Upper lobe of left lung (tissue), 6 donors: ENCODE measurements around the gene LMNTD2. TPM values are rescaled to one million over a fixed set of nuclear protein-coding genes. Genes with fewer than 3 reads are reported as not detected.

Source experiments
- ATAC-seq, 2 donors: fragments of 200-7000 bp; cut with Tn5 transposase; one replicate each; pipeline ENCODE4 v1.9.1; 2022; ENCODE audit warnings: mild to moderate bottlenecking in 2 of 2, moderate library complexity in 2 of 2; ENCODE audit not compliant: low FRiP score in 2 of 2
- DNase-seq, 2 donors: peaks; one replicate each; pipeline ENCODE4 v3.0.0-alpha.2; 2019 to 2020
- H3K27ac ChIP-seq, 4 donors: fragments of 200-600 bp; sonication (generic); one replicate each; pipeline ENCODE4 v1.5.1; 2016 to 2019
- H3K27me3 ChIP-seq, 4 donors: fragments of 200-600 bp; sonication (generic); one replicate each; pipeline ENCODE4 v1.5.1; 2017 to 2019
- H3K36me3 ChIP-seq, 4 donors: fragments of 200-600 bp; sonication (generic); one replicate each; pipeline ENCODE4 v1.5.1; 2016 to 2019
- H3K4me1 ChIP-seq, 4 donors: fragments of 200-600 bp; sonication (generic); one replicate each; pipeline ENCODE4 v1.5.1; 2018 to 2019
- H3K4me3 ChIP-seq, 4 donors: fragments of 200-600 bp; sonication (generic); one replicate each; pipeline ENCODE4 v1.5.1; 2017 to 2019; ENCODE audit warnings: mild to moderate bottlenecking in 2 of 4, moderate library complexity in 1 of 4
- H3K9me3 ChIP-seq, 4 donors: fragments of 200-600 bp; sonication (generic); one replicate each; pipeline ENCODE4 v1.5.1; 2018 to 2019
- EP300 ChIP-seq, 4 donors: sonication (generic); formaldehyde crosslinking; IDR thresholded peaks; one replicate each; pipeline ENCODE4 v1.5.1; 2017; ENCODE audit warnings: antibody characterized with exemption in 4 of 4, control low read depth in 2 of 4
- POLR2A ChIP-seq, 4 donors: fragments of 450-650 bp; IDR thresholded peaks; one replicate each; pipeline ENCODE4 v1.5.1; 2016 to 2017; ENCODE audit warnings: antibody characterized with exemption in 4 of 4, mild to moderate bottlenecking in 2 of 4
- POLR2AphosphoS5 ChIP-seq, 2 donors: sonication (generic); formaldehyde crosslinking; IDR thresholded peaks; one replicate each; pipeline ENCODE4 v1.5.1; 2017; ENCODE audit warnings: antibody characterized with exemption in 2 of 2
- WGBS, 2 donors: methylation state at CpG; one replicate each; pipeline ENCODE4 v1.1.5; 2017 to 2018; 5-methylcytosine and 5-hydroxymethylcytosine counted together
- total RNA-seq, 6 donors: library from RNA; depleted of rRNA in 4 of 6; stranded (reverse); fragments of >200 nt in 4 of 6; gene quantifications; one replicate each; pipeline versions ENCODE4 v1.1.0 to v1.2.1, GENCODE V29; 2016 to 2021
- TF ChIP-seq, protein P1 (sequence below), 6 experiments: fragments of 450-650 bp in 4 of 6; fragments of 200-600 bp in 2 of 6; sonication (generic) in 2 of 6; IDR thresholded peaks; one replicate each; pipeline ENCODE4 v1.5.1; 2016 to 2019; ENCODE audit warnings: antibody characterized with exemption in 6 of 6
- donor health status: DM: no; HTN: no; CAD: no; lungs with moderate emphysema.
- donor health status: DM: no; HTN: yes; CAD: no; lungs with severe emphysema.

The LMNTD2 gene
- total RNA-seq, 6 donors from 2014 or later, result 4.6 to 32.5 (median 6.7) TPM

DNA sequence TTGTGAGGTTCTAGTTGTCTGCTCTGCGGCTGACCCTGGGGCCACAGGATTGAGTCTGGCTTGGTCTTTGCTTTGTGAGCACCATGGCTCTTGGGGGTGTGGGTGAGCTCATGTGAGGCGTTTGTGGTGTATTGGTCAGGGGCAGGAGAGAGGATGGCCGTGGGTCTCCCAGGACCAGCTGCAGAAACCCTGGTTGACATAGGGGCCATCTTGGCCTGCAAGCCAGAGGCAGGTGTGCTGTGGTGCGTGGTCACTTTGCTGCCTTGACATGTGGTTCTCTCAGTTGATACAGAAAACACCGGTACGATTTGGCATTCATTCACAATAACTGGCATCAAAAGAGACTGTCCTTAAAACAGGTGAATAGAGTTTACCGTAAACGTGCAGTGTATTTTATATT, 27.0 kb upstream of the LMNTD2 start:
- Histone ChIP-seq H3K36me3 (peaks cover 3 to 82% (median 70%) of the 10 kb centered on the region in 4 donors), H3K9me3 (no peaks in the 10 kb centered on the region), H3K27ac (peak overlapping the region; percentile 19 to 67 (median 60)), H3K4me1 (peaks cover 0 to 11% (median 4%) of the 10 kb centered on the region in 4 donors), H3K27me3 (no peaks in the 10 kb centered on the region), H3K4me3 (no peak overlapping the region)
- TF ChIP-seq, protein P1, sequence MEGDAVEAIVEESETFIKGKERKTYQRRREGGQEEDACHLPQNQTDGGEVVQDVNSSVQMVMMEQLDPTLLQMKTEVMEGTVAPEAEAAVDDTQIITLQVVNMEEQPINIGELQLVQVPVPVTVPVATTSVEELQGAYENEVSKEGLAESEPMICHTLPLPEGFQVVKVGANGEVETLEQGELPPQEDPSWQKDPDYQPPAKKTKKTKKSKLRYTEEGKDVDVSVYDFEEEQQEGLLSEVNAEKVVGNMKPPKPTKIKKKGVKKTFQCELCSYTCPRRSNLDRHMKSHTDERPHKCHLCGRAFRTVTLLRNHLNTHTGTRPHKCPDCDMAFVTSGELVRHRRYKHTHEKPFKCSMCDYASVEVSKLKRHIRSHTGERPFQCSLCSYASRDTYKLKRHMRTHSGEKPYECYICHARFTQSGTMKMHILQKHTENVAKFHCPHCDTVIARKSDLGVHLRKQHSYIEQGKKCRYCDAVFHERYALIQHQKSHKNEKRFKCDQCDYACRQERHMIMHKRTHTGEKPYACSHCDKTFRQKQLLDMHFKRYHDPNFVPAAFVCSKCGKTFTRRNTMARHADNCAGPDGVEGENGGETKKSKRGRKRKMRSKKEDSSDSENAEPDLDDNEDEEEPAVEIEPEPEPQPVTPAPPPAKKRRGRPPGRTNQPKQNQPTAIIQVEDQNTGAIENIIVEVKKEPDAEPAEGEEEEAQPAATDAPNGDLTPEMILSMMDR (IDR thresholded peaks at IDR 0.05), result no peak
- TF ChIP-seq POLR2AphosphoS5 (IDR thresholded peaks at IDR 0.05) (no peak), POLR2A (IDR thresholded peaks at IDR 0.05) (no peak)
- ATAC-seq, result no peak
- 90 to 91% methylated on average over 5 to 8 of the region's 8 CpGs for WGBS, 2 donors
- no peak for DNase-seq

DNA sequence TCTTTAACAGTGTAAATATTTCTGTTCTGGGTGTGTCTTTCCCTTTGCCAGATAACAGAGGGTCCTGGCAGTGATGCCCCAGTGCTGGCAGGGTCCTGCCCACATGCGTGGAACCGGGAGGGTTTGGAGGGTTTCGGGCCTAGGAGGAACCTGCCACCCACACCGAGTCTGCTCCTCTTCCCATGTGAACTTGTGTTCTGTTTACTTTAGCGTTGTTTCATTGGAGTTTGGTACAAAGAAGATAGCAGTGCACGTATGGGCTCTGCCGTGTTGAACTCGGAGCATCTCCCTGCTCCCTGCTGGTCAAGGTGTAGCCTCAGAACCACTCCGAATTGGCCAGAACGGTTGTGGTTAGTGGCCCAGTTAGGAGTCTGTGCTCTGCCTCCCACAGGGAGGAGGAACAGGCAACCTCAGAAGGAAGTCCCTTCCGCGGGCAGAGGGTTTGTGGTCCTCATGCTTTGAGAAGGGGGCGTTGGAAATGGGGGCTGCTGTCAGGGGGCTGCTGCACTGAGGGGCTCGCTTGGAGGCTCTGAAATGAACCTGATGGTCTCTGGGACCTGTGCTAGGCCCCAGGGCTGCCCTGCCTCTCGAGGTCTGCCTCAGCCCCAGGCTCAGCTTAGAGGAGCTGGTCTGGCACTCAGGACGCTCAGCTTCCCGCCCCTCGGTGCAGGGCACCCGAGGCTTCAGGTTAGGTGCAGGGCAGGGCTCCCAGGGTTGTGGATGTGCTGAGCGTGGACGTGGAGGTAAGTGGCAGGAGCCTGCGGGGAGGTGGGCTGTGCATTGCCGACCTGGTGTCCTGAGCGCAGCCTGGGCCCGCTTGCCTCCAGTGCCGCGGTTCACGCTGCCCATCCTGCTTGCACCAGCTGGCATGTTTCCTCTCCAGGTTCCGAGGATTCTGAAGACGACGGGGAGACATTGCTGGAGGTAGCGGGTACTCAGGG, 26.1 kb upstream of the LMNTD2 start:
- no peak for TF ChIP-seq POLR2A (IDR thresholded peaks at IDR 0.05)
- no peak for TF ChIP-seq POLR2AphosphoS5 (IDR thresholded peaks at IDR 0.05)
- TF ChIP-seq, protein P1 (IDR thresholded peaks at IDR 0.05), result no peak
- no peak for TF ChIP-seq EP300 (IDR thresholded peaks at IDR 0.05)
- Histone ChIP-seq H3K27me3 (no peaks in the 10 kb centered on the region), H3K27ac (peak overlapping the region in 2 of 4 donors; percentile 53 to 67), H3K4me3 (no peak overlapping the region), H3K9me3 (no peaks in the 10 kb centered on the region), H3K36me3 (peaks cover 4 to 84% (median 69%) of the 10 kb centered on the region in 4 donors), H3K4me1 (peaks cover 0 to 11% (median 4%) of the 10 kb centered on the region in 4 donors)
- ATAC-seq, result no peak
- peak in 1 of 2 donors; percentile 77 for DNase-seq
- 83 to 91% methylated on average over 25 to 27 of the region's 32 CpGs for WGBS, 2 donors

DNA sequence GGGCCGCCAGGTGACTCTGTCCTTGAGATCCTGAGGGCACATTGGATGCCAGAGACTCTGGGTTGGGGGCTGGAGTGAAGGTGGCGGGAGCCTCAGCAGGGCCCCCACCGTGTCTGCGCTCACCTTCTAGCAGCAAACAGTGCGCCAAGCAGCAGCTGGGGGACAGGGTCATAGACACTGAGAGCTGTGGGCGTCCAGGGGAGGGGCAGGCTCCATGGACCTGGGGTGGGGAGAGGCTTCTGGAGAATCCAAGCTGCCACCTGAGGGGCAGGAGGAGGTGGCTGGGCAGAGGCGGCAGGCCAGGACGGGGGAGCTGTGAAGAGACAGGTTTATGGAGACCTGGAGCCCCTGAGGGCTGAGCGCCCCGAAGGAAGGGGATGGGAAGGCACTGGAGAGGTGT, 23.7 kb upstream of the LMNTD2 start:
- Histone ChIP-seq H3K27me3 (no peaks in the 10 kb centered on the region), H3K4me3 (no peak overlapping the region), H3K9me3 (no peaks in the 10 kb centered on the region), H3K36me3 (peaks cover 4 to 64% (median 54%) of the 10 kb centered on the region in 4 donors), H3K4me1 (peaks cover 8 to 29% (median 14%) of the 10 kb centered on the region in 4 donors), H3K27ac (no peak overlapping the region)
- TF ChIP-seq, protein P1 (IDR thresholded peaks at IDR 0.05), result no peak
- TF ChIP-seq POLR2AphosphoS5 (IDR thresholded peaks at IDR 0.05), result no peak
- WGBS, 2 donors, result 94 to 98% methylated on average over 10 of the region's 10 CpGs
- peak in 1 of 2 donors; percentile 57 for DNase-seq
- no peak for ATAC-seq

DNA sequence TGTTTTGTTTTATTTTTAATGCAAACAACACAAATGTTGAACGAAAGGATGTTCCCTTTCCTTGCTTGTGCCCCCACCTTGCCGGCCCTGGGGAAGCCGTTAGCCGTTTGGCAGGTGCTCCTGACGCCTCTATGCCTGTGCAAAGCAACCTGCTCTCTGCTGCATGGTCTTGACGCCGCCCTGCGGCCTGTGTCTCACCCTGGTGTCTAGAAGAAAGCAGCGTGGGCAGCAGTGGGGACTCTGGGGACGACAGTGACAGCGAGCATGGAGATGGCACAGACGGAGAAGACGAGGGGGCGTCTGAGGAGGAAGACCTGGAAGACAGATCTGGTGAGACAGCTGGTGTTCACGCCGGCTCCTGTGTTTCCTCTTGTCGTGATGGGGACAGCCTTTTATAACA, 21.2 kb upstream of the LMNTD2 start:
- H3K36me3 ChIP-seq, result peaks cover 4 to 40% (median 31%) of the 10 kb centered on the region in 4 donors
- 82 to 86% methylated on average over 17 of the region's 17 CpGs for WGBS, 2 donors

More for the DNA sequence above, 21.2 kb upstream of the LMNTD2 start:
- Histone ChIP-seq H3K4me3 (no peak overlapping the region), H3K4me1 (peaks cover 29 to 43% (median 33%) of the 10 kb centered on the region in 4 donors), H3K9me3 (no peaks in the 10 kb centered on the region), H3K27me3 (no peaks in the 10 kb centered on the region), H3K27ac (no peak overlapping the region)
- no peak for ATAC-seq
- TF ChIP-seq EP300 (IDR thresholded peaks at IDR 0.05), result no peak
- TF ChIP-seq, protein P1 (IDR thresholded peaks at IDR 0.05), result no peak
- no peak for TF ChIP-seq POLR2AphosphoS5 (IDR thresholded peaks at IDR 0.05)
- no peak for TF ChIP-seq POLR2A (IDR thresholded peaks at IDR 0.05)
- DNase-seq, result peak in 1 of 2 donors; percentile 47
